AML-193 (cell line): ENCODE results near the gene NF1.

Experiments used
- DNase-seq, 2 experiments: peaks; one replicate each; lab custom pipeline; 2025; lab: John Stamatoyannopoulos, UW

NF1 gene

DNA sequence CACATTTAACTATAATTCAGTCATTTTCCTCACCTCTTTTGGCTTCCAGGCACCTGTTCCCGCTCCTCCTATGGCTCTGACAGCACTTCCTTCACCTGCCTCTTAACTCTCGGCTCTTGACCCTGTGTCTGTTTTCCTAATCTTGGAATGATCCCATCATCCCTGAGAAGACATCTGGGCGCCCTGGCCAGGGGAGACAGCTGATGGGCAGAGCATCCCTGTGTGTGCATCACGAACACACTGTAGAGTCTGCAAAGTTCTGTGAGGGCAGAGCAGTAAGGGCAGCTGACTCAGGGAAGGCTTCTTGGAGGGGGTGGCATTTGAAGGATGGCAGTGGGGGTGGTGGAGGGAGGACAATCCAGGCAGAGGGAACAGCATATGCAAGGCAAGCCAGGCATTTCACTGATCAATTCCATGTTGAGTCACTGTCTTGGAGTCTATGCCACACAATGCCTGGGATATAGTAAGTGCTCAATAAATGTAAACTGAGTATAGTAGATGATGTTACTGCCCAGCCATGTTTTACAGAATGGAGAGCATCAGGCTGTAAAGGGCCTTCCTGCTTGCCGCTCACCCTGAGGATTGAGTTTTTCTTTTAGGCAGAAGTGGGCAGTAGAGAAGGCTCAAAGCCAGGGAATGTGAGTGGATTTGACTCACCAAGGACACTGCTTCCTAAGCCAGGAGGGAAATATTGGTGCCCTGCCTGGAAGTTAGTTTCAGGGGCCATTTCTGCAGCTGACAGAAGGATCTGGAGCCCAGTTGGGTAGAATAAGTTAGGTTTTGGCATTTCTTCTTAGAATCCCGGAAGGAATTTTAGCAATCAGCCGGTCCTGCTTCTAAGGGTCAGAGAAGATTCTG, 290.9 kb downstream of the NF1 start:
- DNase-seq = no peak

- DNase-seq = no peak
These were observed 291.8 kb downstream of the NF1 start for GRCh38 chr17:31386542-31387075.

- no peak for DNase-seq
These were observed 292.7 kb downstream of the NF1 start for GRCh38 chr17:31387438-31387837.

GRCh38 chr17:31388351-31388750, 293.6 kb downstream of the NF1 start:
- no peak for DNase-seq

DNA sequence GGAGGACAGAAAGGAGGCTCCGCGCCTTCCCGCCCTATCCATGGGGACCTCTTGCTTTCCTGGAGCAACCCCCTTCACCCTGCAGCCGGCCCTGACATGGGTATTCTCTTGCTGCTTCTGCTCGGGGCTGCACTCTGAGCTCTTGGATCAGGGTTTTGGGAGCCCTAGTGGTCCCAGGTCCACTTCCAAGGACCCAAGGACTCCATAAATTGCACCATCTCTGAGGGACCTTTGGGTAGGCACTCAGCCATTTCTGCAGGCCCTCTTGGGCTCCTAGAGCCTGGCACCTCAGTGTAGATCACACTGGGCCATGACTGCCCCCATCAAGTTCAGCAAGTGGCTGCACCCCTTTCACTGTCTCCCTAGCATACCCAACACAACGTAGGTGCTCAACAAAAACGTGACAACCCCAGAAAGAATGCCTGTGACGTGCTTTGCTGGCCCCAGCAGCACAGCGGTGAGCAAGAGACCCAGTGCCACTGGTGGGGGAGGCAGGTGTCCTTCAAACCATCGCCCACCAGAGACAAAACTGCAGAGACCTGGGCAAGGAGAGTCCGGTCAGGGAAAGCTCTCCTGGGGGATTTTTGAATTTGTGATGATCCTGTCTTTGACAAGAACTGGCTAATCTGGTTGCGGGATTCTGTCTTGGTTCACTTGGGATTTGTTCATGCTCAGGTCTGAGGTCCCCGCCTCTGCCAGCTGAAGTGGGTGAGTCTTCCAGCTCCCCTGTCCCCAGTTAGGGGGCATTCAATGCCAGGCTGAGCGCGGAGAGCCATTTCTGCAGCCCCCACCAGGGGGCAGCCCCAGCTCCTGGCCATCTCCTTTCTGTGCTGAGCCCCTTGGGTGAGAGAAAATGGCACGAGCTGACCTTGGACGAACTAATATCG, 294.2 kb downstream of the NF1 start:
- DNase-seq = no peak

DNA sequence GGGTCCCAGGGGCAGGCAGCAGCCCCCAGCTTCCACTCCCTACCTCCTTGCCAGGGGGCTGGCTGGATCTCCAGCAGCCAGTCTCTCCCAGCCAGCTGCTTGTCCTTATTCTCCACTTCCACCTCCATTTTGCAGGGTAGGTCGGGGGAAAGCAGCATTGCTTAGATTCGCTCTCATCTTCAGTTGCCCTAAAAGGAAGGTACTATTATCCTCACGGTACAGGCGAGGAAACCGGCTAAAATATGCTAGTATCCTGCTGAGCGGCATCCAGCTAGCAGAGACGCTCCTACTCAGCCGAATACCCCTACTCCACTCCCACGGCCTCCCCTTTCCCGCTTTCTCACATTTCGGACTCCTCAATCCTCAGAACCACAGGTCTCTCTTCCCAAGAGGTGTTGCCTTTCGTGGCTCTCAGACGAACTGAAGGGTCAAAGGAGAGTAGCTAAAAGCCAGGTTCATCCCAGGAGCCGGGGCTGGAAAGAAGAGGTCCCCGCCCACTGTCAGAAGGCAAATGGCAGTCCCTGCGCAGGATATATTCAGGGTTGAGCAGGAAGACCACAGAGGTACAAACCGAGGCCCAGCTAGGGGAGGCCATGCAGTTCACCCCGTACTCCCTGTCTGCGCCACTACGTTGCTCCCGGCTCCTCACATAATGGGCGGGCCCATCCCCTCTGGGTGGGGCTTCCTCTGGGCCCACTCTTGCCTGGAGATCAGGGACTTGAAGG, 295.0 kb downstream of the NF1 start:
- DNase-seq = no peak

DNA sequence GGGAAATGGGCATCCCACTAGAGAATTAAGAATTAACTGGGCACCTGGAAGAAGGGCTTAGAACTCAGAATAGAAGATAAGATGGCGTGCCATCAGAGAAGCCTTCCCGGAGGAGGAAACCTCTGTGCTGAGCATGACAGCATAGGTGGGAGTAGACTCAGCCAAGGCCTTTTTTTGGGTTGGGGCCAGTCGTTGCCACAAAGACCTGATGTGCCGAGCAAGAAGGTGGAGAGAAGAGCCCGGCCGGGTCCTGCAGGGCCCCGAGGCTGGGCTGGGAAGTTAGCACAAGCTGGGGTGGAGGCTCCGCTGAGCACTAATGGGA, 295.6 kb downstream of the NF1 start:
- DNase-seq = no peak

DNA sequence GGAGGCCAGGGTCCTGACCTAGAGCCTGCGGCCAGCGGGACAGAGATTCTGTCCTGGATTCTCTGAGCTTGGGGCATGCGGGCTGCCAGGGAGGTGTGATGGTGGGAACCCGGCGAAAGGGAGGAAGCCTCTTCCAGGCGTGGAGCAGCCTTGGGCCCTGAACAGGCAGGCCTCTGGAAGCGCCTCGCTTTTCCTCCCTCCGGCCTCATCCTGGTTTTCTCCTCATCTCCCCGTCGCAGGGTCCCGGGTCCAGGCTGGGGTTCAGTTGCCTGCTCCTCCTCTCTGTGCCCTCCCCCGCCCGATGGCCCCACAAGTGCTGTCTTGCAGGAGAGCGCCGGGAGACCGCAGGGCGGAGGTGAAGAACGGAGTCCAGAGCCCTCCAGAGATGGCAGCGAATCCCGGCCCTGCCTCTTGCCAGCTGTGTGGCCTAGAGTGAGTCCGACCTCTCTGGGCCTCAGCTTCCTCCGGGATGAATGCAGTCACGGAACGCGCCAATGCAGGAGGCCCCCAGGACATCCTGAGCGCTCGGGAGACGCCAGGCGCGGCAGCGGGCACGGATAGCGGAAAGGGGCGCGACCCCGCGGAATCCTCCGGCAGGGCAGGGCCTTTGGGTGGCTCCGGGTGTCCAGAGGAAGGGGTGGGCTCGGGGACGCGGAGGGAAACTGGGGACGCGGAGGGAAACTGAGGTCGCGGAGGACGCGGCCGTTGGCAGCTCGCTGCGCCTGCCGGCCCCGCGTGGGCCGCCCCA, 296.1 kb downstream of the NF1 start:
- no peak for DNase-seq

DNA sequence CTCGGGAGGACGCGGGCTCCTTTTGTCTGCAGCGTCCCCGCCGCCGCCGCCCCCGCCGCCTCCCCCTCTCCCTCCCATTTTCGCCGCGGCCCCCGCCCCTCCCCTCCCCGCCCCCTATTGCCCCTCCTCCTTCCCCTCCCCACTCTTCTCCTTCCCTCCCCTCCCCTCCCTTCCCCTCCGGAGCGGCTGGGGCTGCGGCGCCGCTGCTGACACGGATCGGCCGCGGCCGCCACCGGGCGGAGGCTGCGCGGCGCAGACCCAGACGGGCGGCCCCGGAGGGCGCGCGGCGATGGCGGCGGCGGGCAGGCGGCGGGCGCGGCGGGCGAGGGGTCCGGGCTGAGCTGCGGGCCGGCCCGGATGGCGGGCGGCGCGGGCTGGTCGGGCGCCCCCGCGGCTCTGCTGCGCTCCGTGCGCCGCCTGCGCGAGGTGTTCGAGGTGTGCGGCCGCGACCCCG, 296.7 kb downstream of the NF1 start, which contains the start of gene RAB11FIP4:
TSS of gene RAB11FIP4 (plus strand) at position 180 of the 454 bp plus-strand sequence. CDS start at position 358, 178 bp downstream.
- DNase-seq = no peak

- DNase-seq = no peak
These were observed 297.5 kb downstream of the NF1 start for GRCh38 chr17:31392002-31392855.

GRCh38 chr17:31392856-31393748, 298.3 kb downstream of the NF1 start:
- no peak for DNase-seq

GRCh38 chr17:31393749-31394146, 299.0 kb downstream of the NF1 start:
- no peak for DNase-seq

- no peak for DNase-seq
These were observed 299.8 kb downstream of the NF1 start for GRCh38 chr17:31394544-31394943.

GRCh38 chr17:31397256-31397939, 302.6 kb downstream of the NF1 start:
- no peak for DNase-seq

GRCh38 chr17:31398381-31399311, 303.9 kb downstream of the NF1 start:
- DNase-seq = no peak

DNA sequence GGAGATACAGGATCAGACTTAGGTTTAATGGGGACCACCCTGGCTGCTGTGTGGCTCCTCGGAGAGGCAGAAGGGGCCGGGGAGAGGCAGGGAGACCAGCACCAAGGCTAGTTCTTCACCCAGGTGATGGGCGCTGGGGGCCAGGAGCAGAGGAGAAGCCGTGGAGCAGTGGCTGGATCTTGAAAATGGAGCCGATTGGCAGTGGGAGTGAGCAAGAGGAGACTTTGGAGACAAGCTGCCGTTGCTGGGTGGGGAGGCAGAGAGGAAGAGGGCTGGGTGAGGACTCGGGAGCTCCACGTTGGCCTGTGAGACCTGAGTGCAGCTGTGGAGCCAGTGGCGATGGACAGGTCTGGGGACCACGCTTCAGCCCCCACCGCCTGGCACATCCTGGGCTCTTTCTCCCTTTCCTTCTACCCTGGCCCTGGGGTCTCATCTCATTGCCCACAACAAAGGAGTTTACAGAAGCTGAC, 305.7 kb downstream of the NF1 start:
- DNase-seq = no peak
